Type B pancreatic cell (in vitro differentiated cells): ENCODE results near the gene LIME1. TPM values are rescaled to one million over a fixed set of nuclear protein-coding genes. Genes with fewer than 3 reads are reported as not detected.

Experiments
- DNase-seq: peaks from one replicate; pipeline ENCODE4 v3.0.0; 2021; ENCODE audit warnings: mixed read lengths; ENCODE audit not compliant: unreplicated experiment; ENCODE audit errors: extremely low spot score
- H3K27ac Mint-ChIP-seq: 2 replicates; pipeline ENCODE4 v1.8.0; 2021; ENCODE audit warnings: mild to moderate bottlenecking, mixed read lengths
- H3K27me3 Mint-ChIP-seq: 2 replicates; pipeline ENCODE4 v1.8.0; 2021; ENCODE audit warnings: mixed read lengths
- H3K36me3 Mint-ChIP-seq: 2 replicates; pipeline ENCODE4 v1.8.0; 2021; ENCODE audit warnings: mixed read lengths
- H3K4me1 Mint-ChIP-seq: one replicate; pipeline ENCODE4 v1.8.0; 2021; ENCODE audit warnings: mixed read lengths; ENCODE audit not compliant: unreplicated experiment
- H3K4me3 Mint-ChIP-seq: 2 replicates; pipeline ENCODE4 v1.8.0; 2021; ENCODE audit warnings: mild to moderate bottlenecking, mixed read lengths
- H3K9me3 Mint-ChIP-seq: 2 replicates; pipeline ENCODE4 v1.8.0; 2021; ENCODE audit warnings: mixed read lengths
- total RNA-seq: library from RNA; stranded (reverse); gene quantifications from 2 replicates; pipeline ENCODE4 v1.2.1, GENCODE V29; 2021; ENCODE audit warnings: low replicate concordance
- TF ChIP-seq, protein P1 (sequence below): fragments of 200-600 bp; sonication (generic); conservative IDR thresholded peaks from 2 replicates; pipeline ENCODE4 v1.5.0; 2021; ENCODE audit warnings: antibody characterized with exemption, mild to moderate bottlenecking

Gene LIME1
- total RNA-seq, 1 donor from 2014 or later = 11.3 TPM

DNA sequence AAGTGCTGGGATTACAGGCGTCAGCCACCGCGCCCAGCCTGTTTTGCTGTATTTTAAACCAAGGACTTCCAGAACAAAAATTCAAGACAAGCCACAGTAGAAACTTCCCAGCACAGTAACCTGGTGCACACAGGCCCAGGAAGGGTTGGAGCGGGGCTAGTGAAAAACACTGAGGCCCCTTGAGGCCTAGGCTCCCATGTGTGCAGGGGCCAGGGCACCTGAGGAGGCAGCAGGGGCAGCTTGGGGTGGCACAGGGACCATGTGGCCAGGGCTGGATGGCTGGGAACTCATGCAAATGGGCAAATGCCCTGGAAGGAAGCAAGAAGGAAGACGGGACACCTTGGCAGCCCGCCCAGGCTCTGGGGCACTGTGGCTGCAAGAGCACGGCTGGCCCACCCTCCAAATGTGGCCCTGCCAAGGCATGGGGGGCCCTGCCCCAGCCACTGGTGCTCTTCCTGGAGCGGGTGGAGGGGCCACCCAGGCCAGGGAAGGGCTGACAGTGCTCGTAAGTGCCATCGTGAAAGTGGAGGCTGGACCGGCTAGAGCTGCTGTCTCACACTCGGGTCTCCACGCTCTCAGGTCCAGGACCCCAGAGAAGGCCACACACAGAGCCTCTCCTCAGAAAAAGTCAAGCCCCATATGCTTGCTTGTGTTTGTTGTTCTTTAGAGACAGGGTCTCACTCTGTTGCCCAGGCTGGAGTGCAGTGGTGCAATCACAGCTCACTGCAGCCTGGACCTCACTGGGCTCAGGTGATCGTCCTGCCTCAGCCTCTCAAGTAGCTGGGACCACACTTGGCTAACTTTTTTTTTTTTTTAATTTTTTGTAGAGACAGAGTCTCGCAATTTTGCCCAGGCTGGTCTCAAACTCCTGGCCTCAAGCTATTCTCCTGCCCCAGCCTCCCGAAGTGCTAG lies 13.4 kb downstream of the LIME1 start:
- Mint-ChIP-seq H3K9me3 (no peaks in the 10 kb centered on the region), H3K36me3 (no peaks in the 10 kb centered on the region), H3K27ac (no peak overlapping the region), H3K27me3 (no peaks in the 10 kb centered on the region), H3K4me3 (no peak overlapping the region), H3K4me1 (peaks cover 3% of the 10 kb centered on the region)
- TF ChIP-seq, protein P1, sequence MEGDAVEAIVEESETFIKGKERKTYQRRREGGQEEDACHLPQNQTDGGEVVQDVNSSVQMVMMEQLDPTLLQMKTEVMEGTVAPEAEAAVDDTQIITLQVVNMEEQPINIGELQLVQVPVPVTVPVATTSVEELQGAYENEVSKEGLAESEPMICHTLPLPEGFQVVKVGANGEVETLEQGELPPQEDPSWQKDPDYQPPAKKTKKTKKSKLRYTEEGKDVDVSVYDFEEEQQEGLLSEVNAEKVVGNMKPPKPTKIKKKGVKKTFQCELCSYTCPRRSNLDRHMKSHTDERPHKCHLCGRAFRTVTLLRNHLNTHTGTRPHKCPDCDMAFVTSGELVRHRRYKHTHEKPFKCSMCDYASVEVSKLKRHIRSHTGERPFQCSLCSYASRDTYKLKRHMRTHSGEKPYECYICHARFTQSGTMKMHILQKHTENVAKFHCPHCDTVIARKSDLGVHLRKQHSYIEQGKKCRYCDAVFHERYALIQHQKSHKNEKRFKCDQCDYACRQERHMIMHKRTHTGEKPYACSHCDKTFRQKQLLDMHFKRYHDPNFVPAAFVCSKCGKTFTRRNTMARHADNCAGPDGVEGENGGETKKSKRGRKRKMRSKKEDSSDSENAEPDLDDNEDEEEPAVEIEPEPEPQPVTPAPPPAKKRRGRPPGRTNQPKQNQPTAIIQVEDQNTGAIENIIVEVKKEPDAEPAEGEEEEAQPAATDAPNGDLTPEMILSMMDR = no peak
- no peak for DNase-seq

DNA sequence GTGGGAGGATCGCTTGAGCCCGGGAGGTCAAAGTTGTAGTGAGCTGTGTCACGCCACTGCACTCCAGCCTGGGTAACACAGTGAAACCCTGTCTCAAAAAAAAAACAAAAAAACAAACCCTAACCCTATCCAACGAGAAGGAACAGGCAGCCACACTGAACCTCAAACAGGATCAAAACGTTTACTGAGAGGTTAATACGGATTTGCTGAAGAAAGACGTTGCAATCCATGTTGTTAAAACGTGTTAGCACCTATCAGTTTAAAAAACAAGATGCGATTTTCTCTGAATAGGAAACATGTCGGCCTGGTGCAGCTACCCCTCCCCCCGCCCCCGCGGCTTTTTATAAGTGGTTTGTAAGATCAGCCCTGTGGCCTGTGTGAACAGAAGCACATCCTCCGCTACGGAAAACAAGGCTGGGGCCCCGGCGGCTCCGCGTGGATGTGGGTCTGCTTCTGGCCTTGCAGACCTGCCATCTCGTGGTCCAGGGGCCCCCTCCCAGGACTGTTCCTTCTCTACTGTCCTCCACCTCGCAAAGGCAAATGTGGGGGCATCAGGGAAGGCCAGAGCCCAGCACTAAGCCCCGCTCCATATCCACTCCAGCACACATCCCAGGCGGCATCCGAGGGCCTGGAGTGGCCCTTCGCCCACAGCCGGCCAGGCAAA lies 14.5 kb downstream of the LIME1 start:
- TF ChIP-seq, protein P1 = no peak
- H3K4me1 Mint-ChIP-seq = no peaks in the 10 kb centered on the region
- H3K36me3 Mint-ChIP-seq = no peaks in the 10 kb centered on the region
- DNase-seq = no peak
- H3K9me3 Mint-ChIP-seq = no peaks in the 10 kb centered on the region
- no peak overlapping the region for H3K27ac Mint-ChIP-seq
- no peak overlapping the region for H3K4me3 Mint-ChIP-seq
- H3K27me3 Mint-ChIP-seq = no peaks in the 10 kb centered on the region

DNA sequence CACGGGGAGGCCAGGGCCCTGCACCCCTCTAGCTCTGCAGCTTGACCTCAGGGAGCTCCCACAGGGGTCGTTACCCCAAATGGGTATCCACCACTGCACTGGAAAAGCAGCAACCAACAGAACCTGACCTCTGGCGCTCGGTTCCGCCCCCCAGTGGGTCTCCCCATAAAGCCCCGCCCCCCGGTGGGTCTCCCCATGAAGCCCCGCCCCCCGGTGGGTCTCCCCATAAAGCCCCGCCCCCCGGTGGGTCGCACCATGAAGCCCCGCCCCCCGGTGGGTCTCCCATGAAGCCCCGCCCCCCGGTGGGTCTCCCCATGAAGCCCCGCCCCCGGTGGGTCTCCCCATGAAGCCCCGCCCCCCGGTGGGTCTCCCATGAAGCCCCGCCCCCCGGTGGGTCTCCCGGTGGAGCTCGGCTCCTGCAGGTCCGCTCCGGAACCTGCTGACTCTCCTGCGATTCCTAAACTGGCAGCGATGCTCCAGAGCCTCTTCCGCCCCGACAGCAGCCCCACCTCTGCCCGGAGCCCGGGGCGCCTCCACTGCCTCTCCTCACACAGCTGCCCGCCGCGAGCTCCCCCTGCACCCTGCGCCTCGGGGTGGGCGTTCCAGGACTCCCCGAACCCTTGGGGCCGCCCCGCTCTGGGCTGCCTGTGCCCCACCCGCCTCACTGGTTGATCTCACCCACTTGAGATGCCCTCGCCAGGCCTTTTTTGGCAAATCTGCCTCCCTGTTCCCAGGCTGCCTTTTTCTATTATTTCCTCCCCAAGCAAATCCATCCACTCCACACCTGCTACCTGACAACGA lies 15.2 kb downstream of the LIME1 start:
- Mint-ChIP-seq H3K36me3 (no peaks in the 10 kb centered on the region), H3K27me3 (no peaks in the 10 kb centered on the region), H3K4me1 (no peaks in the 10 kb centered on the region), H3K4me3 (no peak overlapping the region), H3K9me3 (no peaks in the 10 kb centered on the region), H3K27ac (no peak overlapping the region)
- TF ChIP-seq, protein P1 = no peak
- DNase-seq = no peak

DNA sequence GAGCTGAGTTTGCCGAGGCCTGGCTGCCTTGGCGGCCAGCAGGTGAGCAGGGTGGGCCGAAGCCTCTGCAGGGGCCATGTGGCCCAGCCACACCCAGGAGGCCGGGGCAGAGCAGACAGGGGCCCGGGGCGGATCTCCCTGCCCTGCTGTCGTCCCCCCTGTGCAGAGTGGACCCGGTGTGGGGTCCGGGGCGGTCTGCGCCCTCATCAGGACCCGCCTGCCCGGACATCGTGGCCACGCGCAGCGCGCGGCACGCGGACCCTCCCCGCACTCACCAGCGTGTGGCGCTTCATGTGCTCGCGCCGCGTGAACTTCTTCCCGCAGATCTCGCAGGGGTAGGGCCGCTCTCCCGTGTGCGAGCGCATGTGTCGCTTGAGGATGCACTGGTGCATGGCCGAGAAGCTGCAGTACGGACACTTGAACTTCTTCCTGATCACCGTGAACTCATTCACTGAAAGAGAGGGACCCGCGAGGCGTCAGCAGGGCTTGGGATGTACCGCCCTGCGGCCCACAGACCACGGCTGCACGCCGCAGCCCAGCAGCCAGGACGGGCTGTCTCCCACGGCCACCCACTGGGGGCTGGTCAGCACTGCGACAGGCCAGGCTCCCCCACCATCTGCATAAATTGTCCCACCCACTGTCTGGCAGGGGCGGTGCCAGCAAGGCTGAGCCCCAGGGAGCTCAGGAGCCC lies 16.1 kb downstream of the LIME1 start:
- TF ChIP-seq, protein P1 = no peak
- Mint-ChIP-seq H3K36me3 (no peaks in the 10 kb centered on the region), H3K27ac (no peak overlapping the region), H3K4me3 (no peak overlapping the region), H3K4me1 (no peaks in the 10 kb centered on the region), H3K9me3 (no peaks in the 10 kb centered on the region), H3K27me3 (no peaks in the 10 kb centered on the region)
- DNase-seq = no peak

DNA sequence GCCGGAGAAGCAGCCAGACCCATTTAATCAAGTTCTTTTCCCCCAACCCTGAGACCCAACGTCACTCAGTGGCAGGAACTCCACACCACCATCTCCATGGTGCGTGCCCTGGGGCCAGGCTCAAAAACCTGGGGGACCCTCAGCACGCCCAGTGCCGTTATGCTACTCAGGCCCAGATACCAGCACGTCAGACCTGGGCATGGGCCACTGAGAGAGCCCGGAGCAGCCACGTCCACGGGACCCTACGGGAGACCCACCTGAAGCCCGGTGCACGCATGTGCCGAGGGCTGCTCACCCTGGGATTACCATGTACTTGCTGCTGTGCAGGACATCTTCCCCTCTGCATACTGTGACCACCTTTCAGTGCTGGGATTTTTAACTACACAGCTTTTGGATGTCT lies 16.9 kb downstream of the LIME1 start:
- Mint-ChIP-seq H3K4me1 (no peaks in the 10 kb centered on the region), H3K36me3 (no peaks in the 10 kb centered on the region), H3K4me3 (no peak overlapping the region), H3K27me3 (no peaks in the 10 kb centered on the region), H3K9me3 (no peaks in the 10 kb centered on the region), H3K27ac (no peak overlapping the region)
- DNase-seq = no peak
- TF ChIP-seq, protein P1 = no peak
